ENCODE measurements around the gene TANGO2. TPM values are rescaled to one million over a fixed set of nuclear protein-coding genes. Genes with fewer than 3 reads are reported as not detected.
A peak's percentile ranks its signal among the peaks of the same experiment; 100 is the strongest.

The TANGO2 gene
- total and polyA plus RNA-seq, 10 of the 15 experiments (the other 5 are each of a cell fraction or from before 2014, with no cell fraction given): 4.0 to 24.8 (median 20.9) TPM

GRCh38 chr22:20033045-20033706 is 12.3 kb downstream of the TANGO2 start (continued):
- TF ChIP-seq CEBPZ (IDR thresholded peaks at IDR 0.05; ENCODE audit: low read depth, low read length) (no peak), ZNF622 (IDR thresholded peaks at IDR 0.05) (no peak), PAX5 (IDR thresholded peaks at IDR 0.05; ENCODE audit: borderline replicate concordance, low read depth, low read length) (no peak)

GRCh38 chr22:20034143-20034542 is 13.2 kb downstream of the TANGO2 start:
- peaks cover 0 to 3% of the 10 kb centered on the region in 2 experiments; a peak in 2 of 4 replicates for H3K36me3 ChIP-seq (ENCODE audit: control insufficient read depth in 2 of 2, insufficient read depth in 2 of 2, low read length in 1 of 2)
- no peak overlapping the region for H2AFZ ChIP-seq (ENCODE audit: control insufficient read depth, low read depth, low read length)
- no peaks in the 10 kb centered on the region for H3K27me3 ChIP-seq (replicated peaks in 1 of 2; ENCODE audit: control insufficient read depth in 2 of 2, insufficient read depth in 2 of 2, low read length in 1 of 2)
- H3K9ac ChIP-seq (ENCODE audit: control insufficient read depth, insufficient read depth, low read length): no peak overlapping the region
- 6% methylated on average over 5 of the region's 5 CpGs for WGBS (ENCODE audit: insufficient coverage, insufficient replicate concordance, low lambda C conversion rate, missing lambda C conversion rate)
- H3K79me2 ChIP-seq (ENCODE audit: control insufficient read depth, insufficient read depth, low read length): no peaks in the 10 kb centered on the region
- intact Hi-C loops (cut with micrococcal nuclease; ENCODE audit: unreplicated experiment): no loop called here
- in situ Hi-C loops (cut with MboI): no loop called here
- no TSS peak for BruUV-seq (replicated peaks)
- ChIA-PET RAD21 (ENCODE audit: unreplicated experiment) (no interaction called here), CTCF (interaction anchor here (1.2 kb wide), 1 partner anchor 12 kb away, joined by 4 read pairs; no protein-coding TSS in a partner anchor), POLR2A (no interaction called here), SMC1A (ENCODE audit: uncharacterized antibody, unreplicated experiment) (no interaction called here)
- peaks cover 6% of the 10 kb centered on the region; the same call in 2 of the 3 replicates for H3K9me3 ChIP-seq (replicated peaks; ENCODE audit: control insufficient read depth, insufficient read depth, low read length)
- FAIRE-seq (peak; percentile 69), ATAC-seq (peak; percentile 45), DNase-seq (ENCODE audit: low read depth, low spot score) (peak; percentile 60)
- H3K4me3 ChIP-seq: no peak overlapping the region
- H3K27ac ChIP-seq (ENCODE audit: control insufficient read depth, insufficient read depth): no peak overlapping the region; the same call in 1 of the 2 replicates
- H3K4me1 ChIP-seq (ENCODE audit: control insufficient read depth, insufficient read depth, low read length): peaks cover 45% of the 10 kb centered on the region
- no peaks in the 10 kb centered on the region for H4K20me1 ChIP-seq (ENCODE audit: control insufficient read depth, insufficient read depth)
- peak overlapping the region; percentile 7; the same call in 1 of the 2 replicates for H3K4me2 ChIP-seq (ENCODE audit: control insufficient read depth, insufficient read depth)
- peak; percentile 56; the same call in 1 of the 2 replicates for TF ChIP-seq PAX5 (IDR thresholded peaks at IDR 0.05; ENCODE audit: borderline replicate concordance, low read depth, low read length)
- no peak for TF ChIP-seq CEBPZ (IDR thresholded peaks at IDR 0.05; ENCODE audit: low read depth, low read length)
- no peak for TF ChIP-seq FOXK2 (IDR thresholded peaks at IDR 0.05)
- TF ChIP-seq CBX5 (IDR thresholded peaks at IDR 0.05; ENCODE audit: low read depth): peak; percentile 86
- TF ChIP-seq TCF3 (IDR thresholded peaks at IDR 0.05; ENCODE audit: borderline replicate concordance, insufficient read depth, low read depth, low read length): 0 out of 2 replicates have a peak, but pooled peaks have one; percentile 22
- no peak for TF ChIP-seq ZNF592 (IDR thresholded peaks at IDR 0.05)
- TF ChIP-seq ELK1 (IDR thresholded peaks at IDR 0.05; ENCODE audit: low read depth, low read length): no peak
